SKM-1 treated with dmso at 0.1 percent for 144 hours (cell line): Measurements from ENCODE around the gene HIC1.

ENCODE experiments used
- DNase-seq: peaks from one replicate; lab custom pipeline; 2025; ENCODE audit not compliant: unreplicated experiment; lab: John Stamatoyannopoulos, UW

The HIC1 gene

GRCh38 chr17:2101448-2102257 lies 46.8 kb downstream of the HIC1 start:
- no peak for DNase-seq

- DNase-seq: no peak
Measured at GRCh38 chr17:2102931-2103809, 48.3 kb downstream of the HIC1 start.

- DNase-seq: no peak
Measured at GRCh38 chr17:2105663-2106062, 50.8 kb downstream of the HIC1 start.

- no peak for DNase-seq
Measured at GRCh38 chr17:2106308-2106955, 51.5 kb downstream of the HIC1 start.

- DNase-seq: no peak
Measured at GRCh38 chr17:2107050-2107449, 52.1 kb downstream of the HIC1 start.

GRCh38 chr17:2107506-2107905 lies 52.6 kb downstream of the HIC1 start:
- no peak for DNase-seq

GRCh38 chr17:2108170-2108569 lies 53.3 kb downstream of the HIC1 start:
- DNase-seq: no peak

- DNase-seq: no peak
Measured at GRCh38 chr17:2110436-2110835, 55.5 kb downstream of the HIC1 start.

- DNase-seq: no peak
Measured at GRCh38 chr17:2111691-2112090, 56.8 kb downstream of the HIC1 start.
